ENCODE results near the gene C5. TPM values are rescaled to one million over a fixed set of nuclear protein-coding genes. Genes with fewer than 3 reads are reported as not detected.

C5 gene
- total and polyA plus RNA-seq, 4 donors, result 4.5 to 9.7 (median 7.4) TPM

DNA sequence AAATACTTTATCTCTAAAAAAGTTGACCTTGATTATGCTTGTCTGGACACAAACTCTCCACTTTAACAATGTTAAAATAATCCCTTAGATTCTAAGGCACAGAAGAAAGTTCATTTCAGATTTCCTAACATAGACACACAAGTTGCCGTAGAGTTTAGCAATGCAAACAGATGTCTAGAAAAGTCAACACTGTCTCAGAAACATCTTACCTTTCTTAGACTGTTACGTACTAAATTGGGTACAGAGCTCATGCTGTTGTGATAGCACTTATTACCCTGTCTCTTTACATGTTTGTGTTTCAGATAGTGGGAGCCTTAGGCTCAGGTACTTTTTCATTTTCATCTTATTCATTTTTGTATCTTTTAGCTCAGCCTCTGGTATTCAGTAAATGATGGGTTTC lies 52.0 kb downstream of the C5 start:
- H3K4me1 ChIP-seq (ENCODE audit: control insufficient read depth, insufficient read depth, low read length), result no peaks in the 10 kb centered on the region
- DNase-seq (ENCODE audit: low read depth in 4 of 6, low spot score in 6 of 6), result no peak
- H3K27me3 ChIP-seq (ENCODE audit: control insufficient read depth, insufficient read depth, low read length), result no peaks in the 10 kb centered on the region
- no CpG with 5 or more reads among the region's 2 CpGs for WGBS (ENCODE audit: insufficient coverage)
- no peaks in the 10 kb centered on the region for H3K9me3 ChIP-seq (ENCODE audit: control insufficient read depth, insufficient read depth, low read length)
- H3K4me3 ChIP-seq (ENCODE audit: low read depth, low read length), result no peak overlapping the region
- H3K36me3 ChIP-seq (ENCODE audit: control insufficient read depth, insufficient read depth, low read length), result no peaks in the 10 kb centered on the region
- no peak overlapping the region for H3K27ac ChIP-seq (ENCODE audit: low read depth, low read length)

GRCh38 chr9:120997502-120997901 lies 52.6 kb downstream of the C5 start:
- H3K27me3 ChIP-seq (ENCODE audit: control insufficient read depth, insufficient read depth, low read length), result no peaks in the 10 kb centered on the region
- H3K9me3 ChIP-seq (ENCODE audit: control insufficient read depth, insufficient read depth, low read length), result no peaks in the 10 kb centered on the region
- no CpG with 5 or more reads among the region's 7 CpGs for WGBS (ENCODE audit: insufficient coverage)
- no peaks in the 10 kb centered on the region for H3K4me1 ChIP-seq (ENCODE audit: control insufficient read depth, insufficient read depth, low read length)
- no peak overlapping the region for H3K4me3 ChIP-seq (ENCODE audit: low read depth, low read length)
- no peak for DNase-seq (ENCODE audit: low read depth in 4 of 6, low spot score in 6 of 6)
- H3K36me3 ChIP-seq (ENCODE audit: control insufficient read depth, insufficient read depth, low read length), result no peaks in the 10 kb centered on the region
- no peak overlapping the region for H3K27ac ChIP-seq (ENCODE audit: low read depth, low read length)

GRCh38 chr9:120996409-120996808 lies 53.7 kb downstream of the C5 start:
- 63% methylated on average over 3 of the region's 3 CpGs for WGBS (ENCODE audit: insufficient coverage)
- Histone ChIP-seq H3K4me1 (ENCODE audit: control insufficient read depth, insufficient read depth, low read length) (no peaks in the 10 kb centered on the region), H3K36me3 (ENCODE audit: control insufficient read depth, insufficient read depth, low read length) (no peaks in the 10 kb centered on the region), H3K27ac (ENCODE audit: low read depth, low read length) (no peak overlapping the region), H3K27me3 (ENCODE audit: control insufficient read depth, insufficient read depth, low read length) (no peaks in the 10 kb centered on the region), H3K9me3 (ENCODE audit: control insufficient read depth, insufficient read depth, low read length) (no peaks in the 10 kb centered on the region), H3K4me3 (ENCODE audit: low read depth, low read length) (no peak overlapping the region)
- DNase-seq (ENCODE audit: low read depth in 4 of 6, low spot score in 6 of 6), result no peak

DNA sequence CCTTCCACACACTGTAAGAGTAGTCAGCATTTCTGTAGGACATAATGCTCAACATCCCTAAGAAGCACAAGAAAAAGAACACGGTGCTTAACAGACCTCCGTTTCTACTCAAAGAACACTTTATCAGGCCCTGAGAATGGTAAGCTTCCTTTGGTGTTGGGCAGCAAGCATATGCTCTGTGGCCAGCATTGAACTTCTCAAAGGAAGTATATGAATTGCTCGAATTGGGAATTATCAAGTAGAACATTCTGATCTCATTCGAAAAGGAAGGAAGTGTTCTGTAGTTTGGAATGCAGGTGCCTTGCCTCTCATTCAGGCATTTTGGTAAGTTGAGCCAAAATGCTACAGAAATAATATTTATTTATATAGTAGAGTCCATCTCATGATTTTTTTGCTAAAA lies 61.0 kb downstream of the C5 start:
- Histone ChIP-seq H3K4me1 (ENCODE audit: control insufficient read depth, insufficient read depth, low read length) (no peaks in the 10 kb centered on the region), H3K4me3 (ENCODE audit: low read depth, low read length) (no peak overlapping the region), H3K36me3 (ENCODE audit: control insufficient read depth, insufficient read depth, low read length) (no peaks in the 10 kb centered on the region), H3K9me3 (ENCODE audit: control insufficient read depth, insufficient read depth, low read length) (no peaks in the 10 kb centered on the region), H3K27me3 (ENCODE audit: control insufficient read depth, insufficient read depth, low read length) (no peaks in the 10 kb centered on the region), H3K27ac (ENCODE audit: low read depth, low read length) (no peak overlapping the region)
- WGBS (ENCODE audit: insufficient coverage), result 88% methylated on average over 1 of the region's 4 CpGs
- no peak for DNase-seq (ENCODE audit: low read depth in 4 of 6, low spot score in 6 of 6)

DNA sequence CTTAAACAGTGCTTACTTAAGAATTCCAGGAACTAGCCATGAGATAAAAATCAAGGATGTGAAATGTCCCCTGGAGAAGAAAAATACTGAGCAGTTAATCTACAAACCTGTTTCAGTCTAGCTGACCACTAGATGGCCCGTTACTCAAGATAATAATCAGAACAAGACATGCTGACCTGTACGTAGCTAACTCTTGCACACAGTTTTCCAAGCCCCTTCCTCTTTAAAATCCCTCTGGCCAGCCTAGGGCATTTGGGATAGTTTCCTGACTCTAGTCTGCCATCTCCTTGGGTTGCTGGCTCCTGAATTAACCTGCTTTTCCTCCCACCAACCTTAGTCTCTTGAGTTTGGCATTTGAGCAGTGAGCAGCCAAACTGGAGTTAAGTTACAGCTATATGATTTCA lies 64.3 kb downstream of the C5 start:
- 5% methylated on average over 2 of the region's 2 CpGs for WGBS (ENCODE audit: insufficient coverage)
- DNase-seq (ENCODE audit: low read depth in 4 of 6, low spot score in 6 of 6), result peak in 5 of 6 donors; percentile 15 to 82 (median 28)
- Histone ChIP-seq H3K4me3 (ENCODE audit: low read depth, low read length) (no peak overlapping the region), H3K27me3 (ENCODE audit: control insufficient read depth, insufficient read depth, low read length) (no peaks in the 10 kb centered on the region), H3K4me1 (ENCODE audit: control insufficient read depth, insufficient read depth, low read length) (no peaks in the 10 kb centered on the region), H3K27ac (ENCODE audit: low read depth, low read length) (no peak overlapping the region), H3K9me3 (ENCODE audit: control insufficient read depth, insufficient read depth, low read length) (no peaks in the 10 kb centered on the region), H3K36me3 (ENCODE audit: control insufficient read depth, insufficient read depth, low read length) (no peaks in the 10 kb centered on the region)

DNA sequence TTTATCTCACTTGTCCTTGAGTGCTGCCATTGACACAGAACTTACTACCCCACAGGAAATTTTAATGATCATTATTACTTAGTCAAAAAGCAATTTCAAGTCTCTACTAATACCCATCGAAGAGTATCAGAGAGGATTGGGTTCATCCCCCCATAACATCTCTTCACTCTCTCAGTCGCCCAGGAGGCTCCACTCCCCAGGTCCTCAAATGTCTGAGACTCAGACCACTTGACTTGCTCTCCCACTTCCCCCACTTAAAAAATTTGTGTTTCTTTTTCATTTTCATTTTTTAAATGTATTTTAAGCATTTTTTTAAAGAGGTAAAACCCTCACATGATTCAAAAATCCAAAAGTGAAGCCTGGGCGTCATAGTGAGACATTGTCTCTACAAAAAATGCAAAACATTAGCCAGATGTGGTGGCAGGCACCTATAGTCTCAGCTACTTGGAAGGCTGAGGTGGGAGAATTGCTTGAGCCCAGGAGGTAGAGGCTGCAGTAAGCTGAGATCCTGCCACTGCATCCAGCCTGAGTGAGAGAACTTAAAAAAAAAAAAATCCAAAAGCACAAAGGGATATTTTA lies 66.7 kb downstream of the C5 start:
- Histone ChIP-seq H3K27ac (ENCODE audit: low read depth, low read length) (no peak overlapping the region), H3K36me3 (ENCODE audit: control insufficient read depth, insufficient read depth, low read length) (no peaks in the 10 kb centered on the region), H3K27me3 (ENCODE audit: control insufficient read depth, insufficient read depth, low read length) (no peaks in the 10 kb centered on the region), H3K4me3 (ENCODE audit: low read depth, low read length) (no peak overlapping the region), H3K4me1 (ENCODE audit: control insufficient read depth, insufficient read depth, low read length) (no peaks in the 10 kb centered on the region), H3K9me3 (ENCODE audit: control insufficient read depth, insufficient read depth, low read length) (no peaks in the 10 kb centered on the region)
- 100% methylated on average over 2 of the region's 3 CpGs for WGBS (ENCODE audit: insufficient coverage)
- no peak for DNase-seq (ENCODE audit: low read depth in 4 of 6, low spot score in 6 of 6)

- Histone ChIP-seq H3K4me3 (ENCODE audit: low read depth, low read length) (no peak overlapping the region), H3K4me1 (ENCODE audit: control insufficient read depth, insufficient read depth, low read length) (no peaks in the 10 kb centered on the region), H3K9me3 (ENCODE audit: control insufficient read depth, insufficient read depth, low read length) (no peaks in the 10 kb centered on the region), H3K27ac (ENCODE audit: low read depth, low read length) (no peak overlapping the region), H3K27me3 (ENCODE audit: control insufficient read depth, insufficient read depth, low read length) (no peaks in the 10 kb centered on the region), H3K36me3 (ENCODE audit: control insufficient read depth, insufficient read depth, low read length) (no peaks in the 10 kb centered on the region)
- WGBS (ENCODE audit: insufficient coverage), result no CpG with 5 or more reads among the region's 3 CpGs
- DNase-seq (ENCODE audit: low read depth in 4 of 6, low spot score in 6 of 6), result no peak
Measured at GRCh38 chr9:120982836-120983235, 67.2 kb downstream of the C5 start.

GRCh38 chr9:120980951-120981350 lies 69.1 kb downstream of the C5 start:
- Histone ChIP-seq H3K36me3 (ENCODE audit: control insufficient read depth, insufficient read depth, low read length) (no peaks in the 10 kb centered on the region), H3K4me1 (ENCODE audit: control insufficient read depth, insufficient read depth, low read length) (no peaks in the 10 kb centered on the region)

DNA sequence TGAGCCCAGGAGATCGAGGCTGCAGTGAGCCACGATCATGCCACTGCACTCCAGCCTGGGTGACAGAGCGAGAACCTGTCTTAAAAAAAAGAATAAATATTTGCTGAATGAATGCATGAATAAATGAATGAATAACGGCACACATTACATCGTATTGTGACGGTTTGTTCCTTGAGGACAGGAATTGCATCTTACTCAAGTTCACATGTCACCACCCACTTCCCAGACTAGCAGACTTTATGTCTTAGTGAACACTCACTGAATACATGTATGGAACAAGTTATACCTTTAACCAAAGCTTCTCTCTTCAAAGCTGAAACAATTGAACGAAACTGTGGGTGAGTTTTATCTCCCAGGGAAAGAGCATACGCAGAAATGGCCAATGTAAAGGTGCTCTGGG lies 70.3 kb downstream of the C5 start:
- H3K9me3 ChIP-seq (ENCODE audit: control insufficient read depth, insufficient read depth, low read length), result no peaks in the 10 kb centered on the region
- DNase-seq (ENCODE audit: low read depth in 4 of 6, low spot score in 6 of 6), result no peak
- WGBS (ENCODE audit: insufficient coverage), result 88% methylated on average over 3 of the region's 8 CpGs
- no peak overlapping the region for H3K27ac ChIP-seq (ENCODE audit: low read depth, low read length)
- H3K27me3 ChIP-seq (ENCODE audit: control insufficient read depth, insufficient read depth, low read length), result no peaks in the 10 kb centered on the region
- no peak overlapping the region for H3K4me3 ChIP-seq (ENCODE audit: low read depth, low read length)
- no peaks in the 10 kb centered on the region for H3K4me1 ChIP-seq (ENCODE audit: control insufficient read depth, insufficient read depth, low read length)
- H3K36me3 ChIP-seq (ENCODE audit: control insufficient read depth, insufficient read depth, low read length), result no peaks in the 10 kb centered on the region

More at GRCh38 chr9:120980951-120981350, 69.1 kb downstream of the C5 start:
- no peaks in the 10 kb centered on the region for H3K27me3 ChIP-seq (ENCODE audit: control insufficient read depth, insufficient read depth, low read length)
- DNase-seq (ENCODE audit: low read depth in 4 of 6, low spot score in 6 of 6), result no peak
- no peaks in the 10 kb centered on the region for H3K9me3 ChIP-seq (ENCODE audit: control insufficient read depth, insufficient read depth, low read length)
- H3K27ac ChIP-seq (ENCODE audit: low read depth, low read length), result no peak overlapping the region
- WGBS (ENCODE audit: insufficient coverage), result no CpG with 5 or more reads among the region's 3 CpGs
- no peak overlapping the region for H3K4me3 ChIP-seq (ENCODE audit: low read depth, low read length)

GRCh38 chr9:120978987-120979386 lies 71.1 kb downstream of the C5 start:
- no peaks in the 10 kb centered on the region for H3K4me1 ChIP-seq (ENCODE audit: control insufficient read depth, insufficient read depth, low read length)
- 96% methylated on average over 3 of the region's 3 CpGs for WGBS (ENCODE audit: insufficient coverage)
- no peaks in the 10 kb centered on the region for H3K9me3 ChIP-seq (ENCODE audit: control insufficient read depth, insufficient read depth, low read length)
- H3K27ac ChIP-seq (ENCODE audit: low read depth, low read length), result no peak overlapping the region
- no peaks in the 10 kb centered on the region for H3K36me3 ChIP-seq (ENCODE audit: control insufficient read depth, insufficient read depth, low read length)
- no peak for DNase-seq (ENCODE audit: low read depth in 4 of 6, low spot score in 6 of 6)
- H3K27me3 ChIP-seq (ENCODE audit: control insufficient read depth, insufficient read depth, low read length), result no peaks in the 10 kb centered on the region
- no peak overlapping the region for H3K4me3 ChIP-seq (ENCODE audit: low read depth, low read length)

All from spinal cord (tissue), 10 donors.